Glutamatergic neuron (in vitro differentiated cells): ENCODE measurements around the gene KRAS. TPM values are rescaled to one million over a fixed set of nuclear protein-coding genes. Genes with fewer than 3 reads are reported as not detected.

Source experiments
- DNase-seq: peaks from one replicate; pipeline ENCODE4 v3.0.0; 2022
- H3K27ac Mint-ChIP-seq: one replicate; pipeline ENCODE4 v1.8.0; 2020; ENCODE audit warnings: mild to moderate bottlenecking, mixed read lengths, inconsistent platforms; ENCODE audit not compliant: unreplicated experiment
- H3K27me3 Mint-ChIP-seq: one replicate; pipeline ENCODE4 v1.8.0; 2020; ENCODE audit warnings: mild to moderate bottlenecking, moderate library complexity, mixed read lengths, inconsistent platforms; ENCODE audit not compliant: unreplicated experiment
- H3K36me3 Mint-ChIP-seq: one replicate; pipeline ENCODE4 v1.8.0; 2020; ENCODE audit warnings: mild to moderate bottlenecking, mixed read lengths, inconsistent platforms; ENCODE audit not compliant: unreplicated experiment
- H3K4me1 Mint-ChIP-seq: one replicate; pipeline ENCODE4 v1.8.0; 2020; ENCODE audit warnings: mild to moderate bottlenecking, low read depth, mixed read lengths, inconsistent platforms; ENCODE audit not compliant: unreplicated experiment
- H3K4me3 Mint-ChIP-seq: one replicate; pipeline ENCODE4 v1.8.0; 2020; ENCODE audit warnings: mild to moderate bottlenecking, mixed read lengths, inconsistent platforms; ENCODE audit not compliant: unreplicated experiment
- H3K9me3 Mint-ChIP-seq: one replicate; pipeline ENCODE4 v1.8.0; 2020; ENCODE audit warnings: mild to moderate bottlenecking, moderate library complexity, mixed read lengths, inconsistent platforms; ENCODE audit not compliant: unreplicated experiment
- total RNA-seq: library from RNA; stranded (reverse); fragmentation: NEBNext Ultra II Directional; extraction: Animal tissue kit (Norgen Biotek cat#: 25700); gene quantifications from one replicate; pipeline ENCODE4 v1.2.1, GENCODE V29; 2021; ENCODE audit not compliant: unreplicated experiment
- TF ChIP-seq, protein P1 (sequence below): fragments of 200-600 bp; sonication (generic); IDR thresholded peaks from one replicate; pipeline ENCODE4 v1.5.0; 2021; ENCODE audit not compliant: partially characterized antibody, unreplicated experiment

Gene KRAS
- total RNA-seq, 1 donor from 2014 or later: 42.6 TPM

DNA sequence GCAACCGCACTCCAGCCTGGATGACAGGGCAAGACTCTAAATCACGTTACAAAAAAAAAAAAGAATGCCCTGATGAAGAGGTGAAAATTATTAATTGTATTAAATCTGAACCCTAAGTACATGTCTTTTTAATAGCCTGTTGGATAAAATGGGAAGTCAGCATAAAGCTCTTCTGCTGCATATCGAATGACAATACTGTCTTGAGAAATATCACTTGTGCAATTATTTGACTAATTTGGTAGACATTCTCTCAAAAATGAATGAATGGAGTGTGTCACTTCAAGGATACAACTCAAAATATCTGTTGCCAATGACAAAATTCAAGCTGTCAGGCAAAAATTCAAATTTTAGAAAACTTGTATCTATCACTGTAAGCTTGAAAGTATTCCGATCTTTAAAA is 94.7 kb downstream of the KRAS start:
- H3K9me3 Mint-ChIP-seq: peaks cover 4% of the 10 kb centered on the region
- H3K27me3 Mint-ChIP-seq: no peaks in the 10 kb centered on the region
- H3K4me3 Mint-ChIP-seq: no peak overlapping the region
- H3K27ac Mint-ChIP-seq: no peak overlapping the region
- no peaks in the 10 kb centered on the region for H3K36me3 Mint-ChIP-seq
- DNase-seq: no peak
- TF ChIP-seq, protein P1, sequence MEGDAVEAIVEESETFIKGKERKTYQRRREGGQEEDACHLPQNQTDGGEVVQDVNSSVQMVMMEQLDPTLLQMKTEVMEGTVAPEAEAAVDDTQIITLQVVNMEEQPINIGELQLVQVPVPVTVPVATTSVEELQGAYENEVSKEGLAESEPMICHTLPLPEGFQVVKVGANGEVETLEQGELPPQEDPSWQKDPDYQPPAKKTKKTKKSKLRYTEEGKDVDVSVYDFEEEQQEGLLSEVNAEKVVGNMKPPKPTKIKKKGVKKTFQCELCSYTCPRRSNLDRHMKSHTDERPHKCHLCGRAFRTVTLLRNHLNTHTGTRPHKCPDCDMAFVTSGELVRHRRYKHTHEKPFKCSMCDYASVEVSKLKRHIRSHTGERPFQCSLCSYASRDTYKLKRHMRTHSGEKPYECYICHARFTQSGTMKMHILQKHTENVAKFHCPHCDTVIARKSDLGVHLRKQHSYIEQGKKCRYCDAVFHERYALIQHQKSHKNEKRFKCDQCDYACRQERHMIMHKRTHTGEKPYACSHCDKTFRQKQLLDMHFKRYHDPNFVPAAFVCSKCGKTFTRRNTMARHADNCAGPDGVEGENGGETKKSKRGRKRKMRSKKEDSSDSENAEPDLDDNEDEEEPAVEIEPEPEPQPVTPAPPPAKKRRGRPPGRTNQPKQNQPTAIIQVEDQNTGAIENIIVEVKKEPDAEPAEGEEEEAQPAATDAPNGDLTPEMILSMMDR: no peak
- H3K4me1 Mint-ChIP-seq: no peaks in the 10 kb centered on the region

DNA sequence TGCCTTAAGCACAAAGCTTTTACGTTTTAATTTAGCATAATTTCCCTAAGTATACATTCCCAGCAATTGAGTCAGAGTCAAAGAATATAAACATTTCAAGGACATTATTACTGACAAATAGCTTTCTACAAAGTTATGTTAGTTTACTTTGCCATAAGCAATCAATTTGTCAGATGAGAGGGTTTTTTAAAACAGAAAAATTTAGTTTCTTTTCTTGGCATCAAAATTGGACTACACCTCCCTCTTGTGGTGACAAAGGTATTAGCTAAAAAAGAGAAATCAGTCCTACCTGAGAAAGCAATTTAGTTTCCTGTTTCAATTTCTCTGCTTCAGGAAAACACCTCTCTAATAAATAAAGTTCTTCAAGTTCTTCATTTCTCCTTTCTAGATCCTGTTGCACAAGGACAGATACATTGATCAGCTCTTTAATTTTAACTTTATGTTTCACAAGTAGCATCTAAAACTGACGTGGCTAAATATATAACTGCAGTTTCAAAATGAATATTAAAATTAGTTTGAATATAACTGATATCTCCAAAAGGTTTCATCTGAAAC is 95.6 kb downstream of the KRAS start:
- peaks cover 2% of the 10 kb centered on the region for H3K9me3 Mint-ChIP-seq
- TF ChIP-seq, protein P1: peak; percentile 87
- H3K4me3 Mint-ChIP-seq: no peak overlapping the region
- no peak for DNase-seq
- no peaks in the 10 kb centered on the region for H3K36me3 Mint-ChIP-seq
- no peak overlapping the region for H3K27ac Mint-ChIP-seq
- no peaks in the 10 kb centered on the region for H3K4me1 Mint-ChIP-seq
- no peaks in the 10 kb centered on the region for H3K27me3 Mint-ChIP-seq

Other genes with a start within 250 kb of the KRAS start
- gene DNAI7, start 55.8 kb downstream of the KRAS start, total RNA-seq: 0.76 TPM
- 14.9 TPM for gene ETFRF1, start 55.7 kb downstream of the KRAS start, total RNA-seq